Caco-2 (cell line): Measurements from ENCODE around the gene FBXO2. TPM values are rescaled to one million over a fixed set of nuclear protein-coding genes. Genes with fewer than 3 reads are reported as not detected.

Experiments
- BruUV-seq: library from RNA; stranded (reverse); fragments of 400-500 nt; replicated peaks from 2 replicates; lab custom pipeline; 2021; lab: Mats Ljungman, UMichigan
- CTCF ChIA-PET: fragments of 300-600 bp; sonication (Branson Sonifier 250); formaldehyde crosslinking; loops from one replicate; lab custom pipeline; 2022; ENCODE audit warnings: antibody characterized with exemption; lab: Charles Lee
- POLR2A ChIA-PET: fragments of 300-600 bp; sonication (Branson Sonifier 250); formaldehyde crosslinking; loops from one replicate; lab custom pipeline; 2022; ENCODE audit warnings: antibody characterized with exemption; lab: Charles Lee
- DNase-seq, 2 experiments: peaks; one replicate each; pipeline versions ENCODE4 v3.0.0 to v3.0.0-alpha.2; 2020 to 2022
- H3K27me3 ChIP-seq: replicated peaks from 2 replicates; pipeline ENCODE4 v1.6.0; 2011; ENCODE audit warnings: low read length; ENCODE audit not compliant: control insufficient read depth, insufficient read depth
- H3K36me3 ChIP-seq: 2 replicates; pipeline ENCODE4 v1.5.1; 2011; ENCODE audit warnings: low read length; ENCODE audit not compliant: control insufficient read depth, insufficient read depth
- H3K4me1 ChIP-seq: fragments of 250-450 bp; sonication (Bioruptor Pico); 2 replicates; pipeline ENCODE4 v1.5.1; 2020; ENCODE audit warnings: mild to moderate bottlenecking
- H3K4me3 ChIP-seq: 2 replicates; pipeline ENCODE4 v1.5.1; 2011; ENCODE audit warnings: low read depth, mild to moderate bottlenecking, control low read depth, low read length
- H3K9me3 ChIP-seq: fragments of 250-450 bp; sonication (Bioruptor Pico); 2 replicates; pipeline ENCODE4 v1.5.1; 2020; ENCODE audit warnings: mild to moderate bottlenecking, moderate library complexity
- H3K27ac Mint-ChIP-seq: one replicate; pipeline ENCODE4 v1.8.0; 2022; ENCODE audit warnings: mixed read lengths; ENCODE audit not compliant: unreplicated experiment
- H3K27me3 Mint-ChIP-seq: one replicate; pipeline ENCODE4 v1.8.0; 2022; ENCODE audit warnings: mixed read lengths; ENCODE audit not compliant: insufficient read depth, unreplicated experiment
- H3K36me3 Mint-ChIP-seq: one replicate; pipeline ENCODE4 v1.8.0; 2022; ENCODE audit warnings: mild to moderate bottlenecking, mixed read lengths; ENCODE audit not compliant: insufficient read depth, unreplicated experiment
- H3K4me1 Mint-ChIP-seq: one replicate; pipeline ENCODE4 v1.8.0; 2022; ENCODE audit warnings: low read depth, mixed read lengths; ENCODE audit not compliant: unreplicated experiment
- H3K4me3 Mint-ChIP-seq: one replicate; pipeline ENCODE4 v1.8.0; 2022; ENCODE audit warnings: mild to moderate bottlenecking, moderate library complexity, mixed read lengths; ENCODE audit not compliant: unreplicated experiment
- H3K9me3 Mint-ChIP-seq: one replicate; pipeline ENCODE4 v1.8.0; 2022; ENCODE audit warnings: mixed read lengths; ENCODE audit not compliant: unreplicated experiment
- intact Hi-C: fragments of 100-400 bp; cut with micrococcal nuclease; formaldehyde crosslinking; loops from one replicate; pipeline ENCODE4 v1.10.0; 2022; ENCODE audit not compliant: unreplicated experiment
- total RNA-seq: library from RNA; stranded (reverse); gene quantifications from 2 replicates; pipeline ENCODE4 v1.2.3, GENCODE V29; 2022
- TF ChIP-seq, protein P1 (sequence below), 2 experiments: fragments of 200-600 bp in 1 of 2; IDR thresholded peaks; 1 replicate in 1 of 2; 2 replicates in 1 of 2; pipeline versions ENCODE4 v1.5.1 to v1.8.0; 2011 to 2022; ENCODE audit warnings: antibody characterized with exemption in 1 of 2, control low read depth in 1 of 2, inconsistent platforms in 1 of 2, low read depth in 1 of 2, low read length in 1 of 2, mild to moderate bottlenecking in 1 of 2, moderate library complexity in 1 of 2; ENCODE audit not compliant: insufficient read depth in 1 of 2, severe bottlenecking in 1 of 2, unreplicated experiment in 1 of 2

The FBXO2 gene
- total RNA-seq, 1 experiment from 2014 or later = 78.5 TPM

DNA sequence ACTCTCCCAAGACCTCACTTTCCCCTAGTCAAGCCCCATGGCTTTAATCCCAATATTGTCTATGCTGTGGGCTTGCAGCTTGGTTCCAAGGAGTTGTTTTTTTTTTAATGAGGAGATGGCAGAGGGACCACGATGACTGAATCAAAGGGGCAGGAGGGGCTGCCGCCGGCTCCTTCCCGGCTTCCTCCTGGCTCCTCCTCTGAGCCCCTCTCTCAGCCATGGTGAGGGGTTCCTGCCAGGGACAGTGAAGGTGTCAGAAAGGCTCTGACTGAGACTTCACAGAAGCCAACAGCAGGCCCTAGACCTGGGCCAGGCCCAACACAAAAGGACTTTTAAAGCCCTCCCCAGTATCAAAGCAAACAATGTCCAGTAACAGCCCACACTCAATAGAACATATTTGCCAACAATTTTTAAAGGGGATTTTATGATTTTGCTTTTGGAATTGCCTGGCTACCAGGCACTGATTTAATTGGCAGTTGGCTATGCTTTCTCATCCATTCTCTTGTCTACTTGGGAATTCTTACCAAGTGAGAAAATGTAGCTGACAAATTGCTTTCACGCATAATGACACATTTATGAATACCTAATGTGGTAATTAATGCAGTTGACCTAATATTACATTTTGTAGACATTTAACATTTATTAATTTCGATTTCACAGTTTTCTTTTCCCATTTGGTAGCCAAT lies 54.2 kb downstream of the FBXO2 start:
- intact Hi-C loops = no loop called here
- peaks cover 21% of the 10 kb centered on the region for H3K27me3 Mint-ChIP-seq
- POLR2A ChIA-PET = no interaction called here
- Histone ChIP-seq H3K36me3 (no peaks in the 10 kb centered on the region), H3K4me3 (no peak overlapping the region), H3K9me3 (no peaks in the 10 kb centered on the region), H3K4me1 (no peaks in the 10 kb centered on the region), H3K27me3 (peaks cover 1% of the 10 kb centered on the region; the same call in 1 of the 2 replicates)
- no TSS peak for BruUV-seq
- H3K4me3 Mint-ChIP-seq = no peak overlapping the region
- DNase-seq = no peak
- H3K4me1 Mint-ChIP-seq = no peaks in the 10 kb centered on the region
- no peaks in the 10 kb centered on the region for H3K36me3 Mint-ChIP-seq
- no peak overlapping the region for H3K27ac Mint-ChIP-seq
- CTCF ChIA-PET = no interaction called here
- no peaks in the 10 kb centered on the region for H3K9me3 Mint-ChIP-seq
- TF ChIP-seq, protein P1, sequence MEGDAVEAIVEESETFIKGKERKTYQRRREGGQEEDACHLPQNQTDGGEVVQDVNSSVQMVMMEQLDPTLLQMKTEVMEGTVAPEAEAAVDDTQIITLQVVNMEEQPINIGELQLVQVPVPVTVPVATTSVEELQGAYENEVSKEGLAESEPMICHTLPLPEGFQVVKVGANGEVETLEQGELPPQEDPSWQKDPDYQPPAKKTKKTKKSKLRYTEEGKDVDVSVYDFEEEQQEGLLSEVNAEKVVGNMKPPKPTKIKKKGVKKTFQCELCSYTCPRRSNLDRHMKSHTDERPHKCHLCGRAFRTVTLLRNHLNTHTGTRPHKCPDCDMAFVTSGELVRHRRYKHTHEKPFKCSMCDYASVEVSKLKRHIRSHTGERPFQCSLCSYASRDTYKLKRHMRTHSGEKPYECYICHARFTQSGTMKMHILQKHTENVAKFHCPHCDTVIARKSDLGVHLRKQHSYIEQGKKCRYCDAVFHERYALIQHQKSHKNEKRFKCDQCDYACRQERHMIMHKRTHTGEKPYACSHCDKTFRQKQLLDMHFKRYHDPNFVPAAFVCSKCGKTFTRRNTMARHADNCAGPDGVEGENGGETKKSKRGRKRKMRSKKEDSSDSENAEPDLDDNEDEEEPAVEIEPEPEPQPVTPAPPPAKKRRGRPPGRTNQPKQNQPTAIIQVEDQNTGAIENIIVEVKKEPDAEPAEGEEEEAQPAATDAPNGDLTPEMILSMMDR (IDR thresholded peaks at IDR 0.05; ENCODE audit: insufficient read depth in 1 of 2, low read depth in 1 of 2, low read length in 1 of 2, severe bottlenecking in 1 of 2, unreplicated experiment in 1 of 2) = no peak

DNA sequence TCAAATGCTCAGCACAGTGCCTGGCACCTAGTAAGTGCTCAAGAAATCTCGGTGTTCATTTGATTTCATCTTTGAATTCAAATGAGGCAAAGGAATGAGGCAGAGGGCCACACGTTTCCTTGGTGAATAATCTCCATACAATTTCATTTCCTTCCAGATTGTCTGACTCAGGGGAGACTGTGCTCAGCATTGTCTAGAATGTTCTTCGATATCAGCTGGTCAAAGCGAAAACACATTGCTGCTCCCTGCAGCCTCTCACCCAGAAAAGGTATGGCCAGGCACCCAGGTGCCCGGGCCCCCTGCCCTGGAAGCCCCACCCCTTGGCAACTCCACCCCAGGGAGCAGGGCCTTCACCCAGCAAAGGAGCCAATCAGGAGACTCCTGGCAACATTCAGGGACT lies 55.8 kb downstream of the FBXO2 start:
- Mint-ChIP-seq H3K4me1 (no peaks in the 10 kb centered on the region), H3K27me3 (peaks cover 26% of the 10 kb centered on the region), H3K9me3 (no peaks in the 10 kb centered on the region), H3K36me3 (no peaks in the 10 kb centered on the region), H3K4me3 (no peak overlapping the region), H3K27ac (no peak overlapping the region)
- POLR2A ChIA-PET = no interaction called here
- H3K9me3 ChIP-seq = no peaks in the 10 kb centered on the region
- no peak for DNase-seq
- peaks cover 1% of the 10 kb centered on the region; the same call in 1 of the 2 replicates for H3K27me3 ChIP-seq
- H3K36me3 ChIP-seq = no peaks in the 10 kb centered on the region
- intact Hi-C loops = no loop called here
- CTCF ChIA-PET = no interaction called here
- TF ChIP-seq, protein P1 (IDR thresholded peaks at IDR 0.05; ENCODE audit: insufficient read depth in 1 of 2, low read depth in 1 of 2, low read length in 1 of 2, severe bottlenecking in 1 of 2, unreplicated experiment in 1 of 2) = no peak
- BruUV-seq = no TSS peak
- H3K4me1 ChIP-seq = no peaks in the 10 kb centered on the region
- no peak overlapping the region for H3K4me3 ChIP-seq

Other genes starting within 250 kb of the FBXO2 start
- 0.56 and 1.1 TPM in 2 replicates for gene DISP3, start 175.3 kb downstream of the FBXO2 start, total RNA-seq
- 21.2 and 22.6 TPM in 2 replicates for gene FBXO44, start 448 bp upstream of the FBXO2 start, total RNA-seq
- gene FBXO6, start 9.8 kb upstream of the FBXO2 start, total RNA-seq = 9.1 and 9.7 TPM in 2 replicates
- 45.2 and 49.9 TPM in 2 replicates for gene MAD2L2, start 26.7 kb upstream of the FBXO2 start, total RNA-seq
- gene DRAXIN, start 37.3 kb upstream of the FBXO2 start, total RNA-seq = 0.05 TPM in 1 of 2 replicates, not detected in the other
- 44.2 and 44.4 TPM in 2 replicates for gene AGTRAP, start 81.7 kb upstream of the FBXO2 start, total RNA-seq
- 0.64 and 0.97 TPM in 2 replicates for gene C1orf167, start 107.8 kb upstream of the FBXO2 start, total RNA-seq
- gene MTHFR, start 151.5 kb upstream of the FBXO2 start, total RNA-seq = 27.8 and 28.6 TPM in 2 replicates
- 30.4 and 34.9 TPM in 2 replicates for gene CLCN6, start 151.8 kb upstream of the FBXO2 start, total RNA-seq
- not detected in 2 replicates for gene NPPA, start 193.4 kb upstream of the FBXO2 start, total RNA-seq
- 43.4 and 69.9 TPM in 2 replicates for gene NPPB, start 204.5 kb upstream of the FBXO2 start, total RNA-seq